Smooth muscle cell (in vitro differentiated cells): ENCODE measurements around the gene TXLNG. TPM values are rescaled to one million over a fixed set of nuclear protein-coding genes. Genes with fewer than 3 reads are reported as not detected.

ENCODE experiments used
- DNase-seq: peaks from one replicate; lab custom pipeline; 2025; ENCODE audit not compliant: unreplicated experiment; lab: John Stamatoyannopoulos, UW
- H2AFZ ChIP-seq: fragments of 200-600 bp; sonication (generic); 2 replicates; pipeline ENCODE4 v1.6.0; 2016; ENCODE audit warnings: antibody characterized with exemption, low read depth, mild to moderate bottlenecking
- H3F3A ChIP-seq: fragments of 200-600 bp; sonication (generic); 2 replicates; pipeline ENCODE4 v1.6.0; 2017; ENCODE audit warnings: antibody characterized with exemption, low read depth
- H3K27ac ChIP-seq: fragments of 200-600 bp; sonication (generic); 2 replicates; pipeline ENCODE4 v1.5.1; 2016; ENCODE audit warnings: low read depth, mild to moderate bottlenecking
- H3K27me3 ChIP-seq: fragments of 200-600 bp; sonication (generic); 2 replicates; pipeline ENCODE4 v1.6.1; 2016; ENCODE audit warnings: low read depth, mild to moderate bottlenecking
- H3K36me3 ChIP-seq: fragments of 200-600 bp; sonication (generic); 2 replicates; pipeline ENCODE4 v1.5.1; 2016; ENCODE audit warnings: low read depth
- H3K4me1 ChIP-seq: fragments of 200-600 bp; sonication (generic); 2 replicates; pipeline ENCODE4 v1.5.1; 2016; ENCODE audit warnings: low read depth
- H3K4me2 ChIP-seq: fragments of 200-600 bp; sonication (generic); 2 replicates; pipeline ENCODE4 v1.6.0; 2016; ENCODE audit warnings: mild to moderate bottlenecking
- H3K4me3 ChIP-seq: fragments of 200-600 bp; sonication (generic); 2 replicates; pipeline ENCODE4 v1.5.1; 2016; ENCODE audit warnings: mild to moderate bottlenecking
- H3K79me2 ChIP-seq: fragments of 200-600 bp; sonication (generic); 2 replicates; pipeline ENCODE4 v1.6.0; 2016; ENCODE audit warnings: low read depth, mild to moderate bottlenecking
- H3K9ac ChIP-seq: fragments of 200-600 bp; sonication (generic); 2 replicates; pipeline ENCODE4 v1.6.0; 2016; ENCODE audit warnings: low read depth
- H3K9me3 ChIP-seq: fragments of 200-600 bp; sonication (generic); replicated peaks from 2 replicates; pipeline ENCODE4 v1.5.1; 2016; ENCODE audit warnings: low read depth
- H4K20me1 ChIP-seq: fragments of 200-600 bp; sonication (generic); 2 replicates; pipeline ENCODE4 v1.6.0; 2016; ENCODE audit warnings: low read depth
- WGBS: methylation state at CpG from one replicate; pipeline ENCODE4 v1.1.7; 2016; ENCODE audit warnings: low lambda C conversion rate; 5-methylcytosine and 5-hydroxymethylcytosine counted together
- polyA plus RNA-seq: library from polyadenylated mRNA; unstranded; fragments of >200 nt; fragmentation: Nextera tagmentation; extraction: Ambion mirVana; gene quantifications from 2 replicates; pipeline ENCODE4 v1.2.1, GENCODE V29; 2016
- total RNA-seq: library from RNA; depleted of rRNA; stranded (reverse); fragments of >200 nt; gene quantifications from 2 replicates; pipeline ENCODE4 v1.2.3, GENCODE V29; 2014
- TF ChIP-seq, protein P1 (sequence below): fragments of 200-600 bp; sonication (generic); IDR thresholded peaks from 2 replicates; pipeline ENCODE4 v1.5.1; 2017; ENCODE audit warnings: borderline replicate concordance, mild to moderate bottlenecking, antibody characterized with exemption; ENCODE audit not compliant: insufficient read depth, poor library complexity, severe bottlenecking

TXLNG gene
- total and polyA plus RNA-seq, 2 experiments from 2014 or later = 5.7 to 19.6 TPM

DNA sequence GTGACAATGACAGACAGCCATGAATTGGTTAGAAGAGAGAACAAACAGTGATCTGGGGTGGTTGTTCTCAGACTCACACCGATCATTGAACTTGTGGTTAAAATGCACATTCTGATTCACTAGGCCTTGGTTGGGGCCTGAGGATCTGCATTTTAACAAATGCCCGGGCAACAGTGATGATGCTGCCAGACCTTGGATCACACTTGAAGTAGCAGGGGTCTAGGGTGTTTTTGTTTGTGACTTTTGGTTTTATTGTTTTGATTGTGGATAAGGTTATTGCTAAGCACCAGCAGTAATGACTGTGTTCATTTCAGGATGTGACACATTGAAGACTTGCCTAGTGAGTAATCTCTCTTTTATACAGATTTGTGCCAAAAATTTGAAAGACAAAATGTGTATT lies 36.5 kb downstream of the TXLNG start:
- H3F3A ChIP-seq = peaks cover 5% of the 10 kb centered on the region
- no peaks in the 10 kb centered on the region for H3K9me3 ChIP-seq
- H3K9ac ChIP-seq = no peak overlapping the region
- H3K36me3 ChIP-seq = no peaks in the 10 kb centered on the region
- H2AFZ ChIP-seq = no peak overlapping the region
- TF ChIP-seq, protein P1, sequence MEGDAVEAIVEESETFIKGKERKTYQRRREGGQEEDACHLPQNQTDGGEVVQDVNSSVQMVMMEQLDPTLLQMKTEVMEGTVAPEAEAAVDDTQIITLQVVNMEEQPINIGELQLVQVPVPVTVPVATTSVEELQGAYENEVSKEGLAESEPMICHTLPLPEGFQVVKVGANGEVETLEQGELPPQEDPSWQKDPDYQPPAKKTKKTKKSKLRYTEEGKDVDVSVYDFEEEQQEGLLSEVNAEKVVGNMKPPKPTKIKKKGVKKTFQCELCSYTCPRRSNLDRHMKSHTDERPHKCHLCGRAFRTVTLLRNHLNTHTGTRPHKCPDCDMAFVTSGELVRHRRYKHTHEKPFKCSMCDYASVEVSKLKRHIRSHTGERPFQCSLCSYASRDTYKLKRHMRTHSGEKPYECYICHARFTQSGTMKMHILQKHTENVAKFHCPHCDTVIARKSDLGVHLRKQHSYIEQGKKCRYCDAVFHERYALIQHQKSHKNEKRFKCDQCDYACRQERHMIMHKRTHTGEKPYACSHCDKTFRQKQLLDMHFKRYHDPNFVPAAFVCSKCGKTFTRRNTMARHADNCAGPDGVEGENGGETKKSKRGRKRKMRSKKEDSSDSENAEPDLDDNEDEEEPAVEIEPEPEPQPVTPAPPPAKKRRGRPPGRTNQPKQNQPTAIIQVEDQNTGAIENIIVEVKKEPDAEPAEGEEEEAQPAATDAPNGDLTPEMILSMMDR = no peak
- no peak overlapping the region for H3K4me2 ChIP-seq
- no peak for DNase-seq
- WGBS = 92% methylated on average over 2 of the region's 2 CpGs
- H3K4me3 ChIP-seq = no peak overlapping the region
- no peaks in the 10 kb centered on the region for H3K79me2 ChIP-seq
- H4K20me1 ChIP-seq = no peaks in the 10 kb centered on the region
- H3K27ac ChIP-seq = no peak overlapping the region
- H3K4me1 ChIP-seq = no peaks in the 10 kb centered on the region
- H3K27me3 ChIP-seq = no peaks in the 10 kb centered on the region

DNA sequence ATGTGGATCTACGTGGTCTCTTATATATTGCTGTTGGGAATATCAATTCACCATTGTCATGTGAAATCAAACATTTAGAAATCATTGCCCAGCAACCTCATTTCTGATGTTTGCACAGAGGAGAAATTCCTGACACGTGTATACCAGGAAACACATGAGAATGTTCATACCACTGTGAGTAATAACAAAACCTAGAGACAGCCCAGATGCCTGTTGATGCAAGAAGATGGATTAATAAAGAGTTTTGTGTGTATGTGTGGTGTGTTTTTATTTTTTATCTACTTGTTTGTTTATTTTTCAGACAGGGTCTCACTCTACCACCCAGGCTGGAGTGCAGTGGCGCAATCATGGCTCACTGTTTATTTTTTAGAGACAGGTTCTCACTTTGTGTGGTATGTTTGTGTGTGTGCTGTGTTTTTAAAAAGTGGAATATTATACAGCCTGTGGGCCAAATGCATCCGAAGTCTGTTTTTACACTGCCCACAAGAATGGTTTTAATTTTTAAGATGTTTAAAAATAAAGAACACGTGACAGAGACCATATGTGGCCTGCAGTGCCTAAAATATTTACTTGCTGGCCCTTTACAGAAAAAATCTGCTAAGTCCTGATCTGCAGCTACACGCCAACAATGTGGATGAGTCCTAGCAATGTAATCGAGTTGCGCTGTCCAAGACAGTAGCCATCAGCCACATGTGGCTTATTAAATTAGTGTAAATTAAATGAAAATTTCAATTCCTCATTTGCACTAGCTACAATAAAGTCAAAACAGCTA lies 39.2 kb downstream of the TXLNG start:
- Histone ChIP-seq H3K4me1 (no peaks in the 10 kb centered on the region), H3K27me3 (no peaks in the 10 kb centered on the region), H3K79me2 (no peaks in the 10 kb centered on the region), H3K9ac (no peak overlapping the region), H3K4me3 (no peak overlapping the region), H3F3A (peaks cover 5% of the 10 kb centered on the region), H4K20me1 (no peaks in the 10 kb centered on the region), H2AFZ (no peak overlapping the region), H3K4me2 (no peak overlapping the region), H3K27ac (no peak overlapping the region), H3K36me3 (no peaks in the 10 kb centered on the region), H3K9me3 (no peaks in the 10 kb centered on the region)
- TF ChIP-seq, protein P1 = no peak
- DNase-seq = no peak
- WGBS = 89% methylated on average over 8 of the region's 8 CpGs

DNA sequence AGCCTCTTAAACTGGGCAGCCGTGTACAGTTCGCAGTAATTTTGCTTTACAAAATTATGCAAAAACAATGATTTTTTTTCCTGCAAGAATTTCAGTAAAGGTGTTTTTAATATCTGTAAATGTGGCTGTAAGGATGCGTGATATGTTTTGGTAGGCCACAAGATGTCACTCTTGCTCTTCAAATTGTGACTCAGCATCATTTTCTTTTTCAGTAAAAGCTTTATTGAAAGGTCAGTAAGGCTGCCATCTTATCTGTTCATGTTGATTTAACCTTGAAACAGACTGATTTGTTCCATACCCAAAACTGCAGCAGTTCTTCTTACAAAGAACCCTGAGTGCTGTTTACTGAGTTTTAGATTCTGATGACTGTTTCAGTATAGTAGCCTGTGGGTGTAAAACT lies 39.9 kb downstream of the TXLNG start:
- Histone ChIP-seq H3K4me2 (no peak overlapping the region), H3K36me3 (no peaks in the 10 kb centered on the region), H3K4me3 (no peak overlapping the region), H3K27me3 (no peaks in the 10 kb centered on the region), H3K27ac (no peak overlapping the region), H3K9ac (no peak overlapping the region), H3K79me2 (no peaks in the 10 kb centered on the region), H2AFZ (no peak overlapping the region), H3K9me3 (no peaks in the 10 kb centered on the region), H3K4me1 (no peaks in the 10 kb centered on the region), H4K20me1 (no peaks in the 10 kb centered on the region), H3F3A (peaks cover 5% of the 10 kb centered on the region)
- 81% methylated on average over 3 of the region's 3 CpGs for WGBS
- TF ChIP-seq, protein P1 = peak; percentile 76
- DNase-seq = no peak

DNA sequence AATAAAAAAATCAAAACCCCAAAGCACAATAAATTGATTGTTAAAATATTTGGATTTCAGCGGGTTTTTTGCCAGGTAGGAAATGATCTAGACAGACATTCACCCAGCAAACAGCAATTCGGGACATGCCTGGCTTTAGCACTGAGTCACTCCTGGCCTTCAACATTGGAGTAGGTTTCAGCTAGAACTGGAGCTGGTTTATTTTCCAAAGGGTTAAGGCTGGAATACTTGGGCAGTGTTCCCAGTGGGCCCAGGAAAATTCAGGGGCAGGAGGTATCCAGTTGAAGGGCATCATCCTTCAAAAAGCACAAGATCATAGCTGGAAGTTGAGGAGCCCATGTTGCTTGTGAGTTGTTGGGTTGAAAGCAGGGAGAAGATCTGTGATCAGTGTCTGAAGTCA lies 41.0 kb downstream of the TXLNG start:
- Histone ChIP-seq H3K36me3 (no peaks in the 10 kb centered on the region), H3K9me3 (no peaks in the 10 kb centered on the region), H4K20me1 (no peaks in the 10 kb centered on the region), H3K79me2 (no peaks in the 10 kb centered on the region), H3K4me1 (no peaks in the 10 kb centered on the region), H3K4me2 (no peak overlapping the region), H3K27ac (no peak overlapping the region), H3K4me3 (no peak overlapping the region), H3F3A (peaks cover 5% of the 10 kb centered on the region), H3K9ac (no peak overlapping the region), H3K27me3 (no peaks in the 10 kb centered on the region), H2AFZ (no peak overlapping the region)
- TF ChIP-seq, protein P1 = no peak
- DNase-seq = no peak
- 77% methylated on average over 2 of the region's 2 CpGs for WGBS
